Stimulated activated CD8-positive, alpha-beta memory T cell treated with anti-CD3 and anti-CD28 coated beads, Interleukin-4, amount 100 ng/mL, for 1 hour (primary cell): ENCODE data around the gene TMEM51.
"Not testable (repeated sequence)": the region's sequence is repeated elsewhere in the genome, so short reads cannot be mapped to it uniquely, and the experiment has no call there.

ENCODE experiments used
- DNase-seq, 2 donors: peaks; one replicate each; pipeline ENCODE4 v3.0.0-alpha.2; 2020; ENCODE audit warnings: low read depth in 2 of 2, low spot score in 1 of 2

The TMEM51 gene

GRCh38 chr1:15175324-15176094 lies 22.0 kb downstream of the TMEM51 start:
- DNase-seq = not testable (repeated sequence)

GRCh38 chr1:15176120-15176519 lies 22.6 kb downstream of the TMEM51 start:
- no peak for DNase-seq

- no peak for DNase-seq
Observed at GRCh38 chr1:15176898-15177665, 23.5 kb downstream of the TMEM51 start.

DNA sequence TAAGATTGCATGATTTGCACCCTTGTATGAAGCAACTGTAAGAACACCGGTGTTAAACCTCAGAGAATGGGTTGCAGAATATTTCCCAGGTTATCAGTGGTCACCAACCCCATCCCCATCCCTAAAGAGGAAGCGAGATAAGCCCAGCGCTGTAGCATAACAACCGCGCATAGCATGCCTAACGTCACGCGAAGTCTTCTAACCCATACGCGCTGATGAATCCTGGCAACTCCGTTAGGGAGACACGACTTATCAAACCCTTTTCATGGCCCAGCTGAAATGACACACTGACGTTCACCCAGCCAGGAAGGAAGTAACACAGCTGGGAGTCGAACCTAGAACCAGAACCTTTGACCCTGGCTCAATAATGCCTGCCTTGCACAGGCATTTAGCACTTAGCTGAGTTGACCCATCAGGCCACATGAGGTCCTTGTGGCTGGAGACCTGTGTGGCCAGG lies 24.2 kb downstream of the TMEM51 start:
- no peak for DNase-seq

- no peak for DNase-seq
Observed at GRCh38 chr1:15178571-15179484, 25.3 kb downstream of the TMEM51 start.

DNA sequence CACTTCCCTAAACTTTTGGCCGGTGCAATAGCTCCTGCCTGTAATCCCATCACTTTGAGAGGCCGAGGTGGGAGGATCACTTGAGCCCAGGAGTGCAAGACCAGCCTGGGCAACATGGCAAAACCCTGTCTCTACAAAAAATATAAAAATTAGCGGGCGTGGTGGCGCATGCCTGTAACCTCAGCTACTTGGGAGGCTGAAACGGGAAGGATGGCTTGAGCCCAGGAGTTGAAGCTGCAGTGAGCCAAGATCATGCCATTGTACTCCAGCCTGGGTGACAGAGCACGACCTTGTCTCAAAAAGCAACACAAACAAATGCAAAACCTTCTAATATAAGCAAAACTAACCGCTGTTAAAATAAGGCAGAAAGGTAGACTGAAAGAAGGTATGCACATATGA lies 25.9 kb downstream of the TMEM51 start:
- DNase-seq = no peak

- no peak for DNase-seq
Observed at GRCh38 chr1:15180189-15180588, 26.6 kb downstream of the TMEM51 start.

DNA sequence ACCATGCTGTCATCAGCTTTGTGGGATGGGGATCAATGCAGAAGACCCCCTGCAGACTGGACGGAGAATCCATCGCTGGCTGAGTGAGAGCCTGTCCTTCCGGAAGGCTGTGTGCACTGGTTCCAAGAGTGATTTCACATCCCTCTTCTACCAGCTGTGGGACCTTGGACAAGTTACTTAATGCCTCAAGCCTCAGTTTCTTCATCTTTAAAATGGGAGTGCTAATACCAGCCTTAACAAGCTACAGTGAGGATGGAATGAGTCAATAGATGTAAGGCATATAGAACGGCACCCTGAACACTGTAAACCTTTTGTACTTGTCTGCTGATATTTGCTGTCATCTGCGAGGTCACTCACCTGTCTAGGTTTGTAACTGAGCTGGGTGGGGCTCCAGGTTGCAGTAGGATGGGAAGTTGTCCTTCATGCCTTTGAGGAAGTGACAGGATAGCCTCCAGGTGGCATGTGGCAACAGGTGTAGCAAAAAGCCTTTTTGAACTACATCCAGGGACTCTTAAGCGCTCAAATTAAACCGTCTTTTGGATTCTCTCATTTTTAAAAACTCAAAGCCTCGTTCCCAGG lies 27.5 kb downstream of the TMEM51 start:
- no peak for DNase-seq

DNA sequence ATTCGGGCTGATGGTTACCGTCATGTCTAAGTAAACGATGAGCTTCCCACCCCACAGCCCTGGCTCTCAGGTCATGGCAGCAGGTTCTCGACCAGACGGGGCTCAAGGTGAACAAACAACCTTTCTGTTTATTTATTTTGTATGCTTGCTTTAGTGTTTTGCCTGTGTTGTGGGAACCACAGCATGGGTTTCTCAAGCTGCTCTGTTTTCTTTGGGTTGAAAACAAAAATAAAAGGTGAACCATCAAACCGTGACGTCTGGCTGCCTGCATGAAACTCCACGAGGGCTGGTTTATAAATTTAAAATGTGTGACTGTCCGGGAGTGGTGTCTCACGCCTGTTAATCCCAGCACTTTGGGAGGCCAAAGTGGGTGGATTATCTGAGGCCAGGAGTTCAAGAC lies 28.0 kb downstream of the TMEM51 start:
- DNase-seq = no peak

DNA sequence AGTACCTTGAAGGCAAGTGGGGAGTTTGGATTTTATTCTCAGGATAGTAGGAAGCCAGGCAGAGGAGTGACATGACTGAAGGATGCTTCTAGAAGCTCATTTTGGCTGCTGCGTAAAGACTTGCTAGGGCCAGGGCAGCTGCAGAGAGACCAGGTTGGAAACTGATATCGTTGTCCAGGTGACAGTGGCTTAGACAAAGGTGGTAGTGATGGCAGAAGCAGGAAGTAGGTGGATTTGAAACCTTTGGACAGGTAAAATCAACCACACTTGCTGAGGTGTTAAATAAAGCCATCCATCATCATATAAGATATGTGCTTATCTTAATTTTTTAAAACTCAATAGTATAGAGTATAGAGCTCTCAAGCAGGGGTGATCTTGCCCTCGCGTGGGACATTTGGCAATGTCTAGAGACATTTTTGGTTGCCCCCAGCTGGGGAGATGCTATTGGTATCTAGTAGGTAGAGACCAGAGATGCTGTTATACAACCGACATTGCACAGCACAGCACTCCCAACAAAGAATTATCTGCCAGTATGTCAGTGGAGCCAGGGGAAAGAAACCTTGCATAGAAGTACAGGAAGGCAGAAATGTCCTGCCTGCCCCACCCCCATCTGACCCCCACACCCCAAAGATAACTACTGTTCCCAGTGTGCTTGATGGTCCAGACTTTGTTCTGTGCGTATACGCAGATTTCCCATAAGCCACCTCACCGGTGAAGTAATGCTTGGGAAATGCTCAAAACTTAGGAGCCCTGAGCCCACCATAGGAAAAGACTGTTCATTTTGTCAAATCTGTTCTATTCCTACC lies 31.1 kb downstream of the TMEM51 start:
- no peak for DNase-seq

- DNase-seq = no peak
Observed at GRCh38 chr1:15185617-15186016, 32.1 kb downstream of the TMEM51 start.

DNA sequence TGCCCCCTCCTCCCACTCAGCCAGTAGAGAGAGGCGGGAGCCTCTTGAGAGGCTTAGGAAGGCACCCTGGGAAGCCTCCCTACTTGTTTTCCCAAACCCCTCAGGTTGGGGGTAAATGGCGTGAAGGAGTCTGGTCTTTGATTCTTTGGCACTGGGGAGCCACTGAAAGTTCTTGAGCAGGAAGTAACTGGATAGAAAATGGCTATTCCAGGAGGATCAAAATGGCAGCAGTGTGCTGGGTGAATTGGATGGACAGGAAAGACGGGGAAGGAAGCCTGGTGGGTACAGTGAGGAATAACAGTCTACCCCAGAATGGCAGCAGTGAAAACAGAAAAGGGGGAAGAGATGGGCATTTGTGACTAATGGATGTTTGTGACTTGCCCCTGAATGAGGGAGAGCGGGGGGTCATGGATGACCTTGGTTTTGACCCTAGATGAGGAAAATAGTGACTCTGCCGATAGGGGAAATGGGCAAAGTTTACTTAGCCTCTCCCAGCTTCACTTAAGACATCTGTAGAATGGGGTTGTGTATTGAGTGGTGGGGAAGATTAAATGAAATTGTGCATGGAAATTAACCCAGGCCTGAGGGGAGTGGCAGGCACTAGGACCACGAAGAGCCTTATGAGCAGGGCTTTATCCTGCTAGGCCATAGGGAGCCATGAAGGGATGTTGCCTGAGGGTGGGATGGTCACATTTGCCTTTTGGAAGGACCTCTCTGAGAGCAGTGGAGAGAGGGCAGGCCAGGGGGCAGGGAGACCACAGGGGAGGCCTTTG lies 32.7 kb downstream of the TMEM51 start:
- no peak for DNase-seq

DNA sequence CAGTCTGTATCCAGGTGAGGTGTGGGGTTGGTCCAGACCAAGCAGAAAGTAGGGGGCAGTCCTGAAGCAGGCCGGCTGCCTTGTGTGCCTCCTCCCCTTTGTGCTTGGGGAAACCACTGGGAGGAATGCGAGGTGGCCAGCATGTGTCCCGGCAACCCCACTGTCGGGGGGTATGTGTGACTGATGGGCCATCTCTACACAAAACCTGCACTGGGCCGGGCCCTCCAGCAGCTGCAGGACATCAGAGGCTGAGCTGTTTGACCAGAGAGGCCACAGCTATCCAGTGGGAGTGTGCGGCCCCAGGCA lies 33.3 kb downstream of the TMEM51 start:
- DNase-seq = no peak

DNA sequence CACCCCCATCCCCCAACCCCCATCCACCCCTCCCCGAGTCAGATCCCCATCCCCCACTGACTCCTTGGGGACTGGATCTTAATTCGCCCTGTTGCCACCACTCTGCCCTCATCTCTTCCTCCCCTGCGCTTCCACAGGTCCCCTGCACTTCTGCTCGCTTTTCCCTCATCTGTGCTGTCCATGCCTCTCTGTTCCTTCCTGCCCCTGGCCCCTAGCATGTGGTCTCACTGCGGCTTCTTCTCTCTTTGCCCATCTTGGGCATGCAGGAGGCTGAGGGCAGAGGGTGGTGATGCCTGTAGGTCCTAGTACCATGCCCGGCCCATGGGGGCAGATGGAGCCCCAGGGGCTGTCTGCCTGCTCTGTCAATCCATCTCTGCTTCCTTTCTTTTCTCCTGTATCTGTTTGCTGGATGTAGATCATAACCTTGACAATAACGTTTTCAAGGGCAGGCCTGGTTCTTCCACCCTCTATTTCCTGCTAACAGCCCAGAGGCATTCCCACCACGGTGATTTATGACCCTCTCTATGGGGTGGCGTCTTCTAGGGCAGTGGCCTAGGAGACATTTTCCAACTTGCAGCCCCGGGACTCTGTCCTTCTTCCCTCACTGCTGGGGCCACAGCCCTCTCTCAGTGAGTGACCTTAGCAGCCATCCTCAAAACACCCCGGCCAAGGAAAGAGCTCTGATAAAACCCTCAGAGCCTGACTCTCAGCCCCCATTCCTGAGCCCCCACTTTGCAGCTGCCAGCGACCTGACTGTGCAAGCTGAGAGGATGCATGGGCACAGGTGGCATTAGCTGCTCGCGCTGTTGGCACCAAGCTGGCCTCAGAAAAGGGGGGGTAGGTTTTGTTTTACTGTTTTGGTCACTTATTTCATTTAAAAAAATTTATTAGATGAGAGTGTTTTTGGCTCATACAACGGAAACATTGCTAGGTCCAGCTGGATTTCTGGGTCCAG lies 33.9 kb downstream of the TMEM51 start:
- DNase-seq = no peak

- no peak for DNase-seq
Observed at GRCh38 chr1:15188130-15188524, 34.6 kb downstream of the TMEM51 start.

DNA sequence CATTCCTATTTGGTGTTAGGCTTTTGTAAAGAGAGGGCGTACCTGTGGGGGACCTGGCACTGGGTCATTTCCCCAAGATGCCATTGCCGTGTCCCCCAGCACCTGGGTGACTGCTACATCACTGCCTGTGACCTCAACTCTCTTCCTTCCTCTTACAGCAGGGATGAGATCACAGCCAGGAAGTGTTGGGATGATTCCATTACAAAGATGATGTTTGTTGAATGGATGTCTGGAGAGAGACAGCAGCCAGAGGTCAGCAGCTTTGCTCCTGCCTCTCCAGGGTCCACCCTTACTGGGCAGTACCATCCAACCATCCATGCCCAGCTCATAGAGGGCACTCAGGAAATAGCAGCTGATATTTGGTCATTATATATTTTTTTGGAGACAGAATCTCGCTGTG lies 35.1 kb downstream of the TMEM51 start:
- no peak for DNase-seq

- DNase-seq = no peak
Observed at GRCh38 chr1:15189692-15190370, 36.3 kb downstream of the TMEM51 start.

DNA sequence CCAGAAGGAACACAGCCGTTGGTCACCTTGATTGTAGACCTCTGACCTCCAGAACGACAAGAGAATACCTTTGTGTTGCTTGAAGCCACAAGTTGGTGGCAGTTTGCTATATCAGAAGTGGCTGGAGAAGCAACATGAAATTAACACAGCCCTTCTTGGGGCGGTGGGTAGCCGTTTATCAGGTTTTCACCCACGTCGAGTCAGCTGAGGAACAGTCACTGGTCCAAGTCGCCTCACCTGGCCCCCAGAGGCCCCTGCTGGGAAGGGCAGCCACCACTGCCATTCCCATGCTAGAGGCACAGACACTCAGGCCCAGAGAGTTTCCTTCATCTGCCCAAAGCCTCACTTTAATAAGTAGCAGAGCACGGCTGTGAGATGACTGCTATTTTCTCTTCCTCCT lies 37.7 kb downstream of the TMEM51 start:
- DNase-seq = no peak
